Mucosa of gallbladder (tissue), 1 donor: ENCODE results near the gene COPE. TPM values are rescaled to one million over a fixed set of nuclear protein-coding genes. Genes with fewer than 3 reads are reported as not detected.

Source experiments
- DNase-seq: peaks from one replicate; pipeline ENCODE4 v3.0.0-alpha.2; 2020; ENCODE audit warnings: low spot score
- total RNA-seq: library from RNA; stranded (reverse); gene quantifications from one replicate; pipeline ENCODE4 v1.2.1, GENCODE V29; 2021
- donor health status: DM: no; HTN: no; CAD: no.

The COPE gene
- total RNA-seq, 1 donor from 2014 or later, result 183 TPM

GRCh38 chr19:18895038-18895823 is 24.0 kb downstream of the COPE start:
- DNase-seq, result no peak

- DNase-seq, result no peak
These were observed 24.7 kb downstream of the COPE start for GRCh38 chr19:18894254-18895037.

GRCh38 chr19:18893587-18894253 is 25.5 kb downstream of the COPE start:
- no peak for DNase-seq

GRCh38 chr19:18889949-18890745 is 29.0 kb downstream of the COPE start:
- no peak for DNase-seq

GRCh38 chr19:18886972-18887371 is 32.2 kb downstream of the COPE start:
- no peak for DNase-seq

GRCh38 chr19:18883526-18884304 is 35.5 kb downstream of the COPE start:
- DNase-seq, result no peak

GRCh38 chr19:18881491-18881890 is 37.7 kb downstream of the COPE start:
- no peak for DNase-seq

- DNase-seq, result no peak
These were observed 39.4 kb downstream of the COPE start for GRCh38 chr19:18879579-18880373.

GRCh38 chr19:18878858-18879578 is 40.2 kb downstream of the COPE start:
- no peak for DNase-seq

GRCh38 chr19:18878058-18878797 is 41.0 kb downstream of the COPE start:
- no peak for DNase-seq

GRCh38 chr19:18876865-18877264 is 42.3 kb downstream of the COPE start:
- no peak for DNase-seq

- no peak for DNase-seq
These were observed 43.5 kb downstream of the COPE start for GRCh38 chr19:18875726-18876125.

- no peak for DNase-seq
These were observed 47.6 kb downstream of the COPE start for GRCh38 chr19:18871543-18871942.

GRCh38 chr19:18870531-18871172 is 48.5 kb downstream of the COPE start:
- DNase-seq, result no peak

GRCh38 chr19:18869781-18870530 is 49.2 kb downstream of the COPE start:
- DNase-seq, result no peak

GRCh38 chr19:18869023-18869618 is 50.1 kb downstream of the COPE start:
- DNase-seq, result no peak
